ENCODE data around the gene SIAH3.
A peak's percentile ranks its signal among the peaks of the same experiment; 100 is the strongest.

SIAH3 gene

GRCh38 chr13:45861322-45861721 lies 9.8 kb upstream of the SIAH3 start:
- DNase-seq (ENCODE audit: low read depth): peak; percentile 50

DNA sequence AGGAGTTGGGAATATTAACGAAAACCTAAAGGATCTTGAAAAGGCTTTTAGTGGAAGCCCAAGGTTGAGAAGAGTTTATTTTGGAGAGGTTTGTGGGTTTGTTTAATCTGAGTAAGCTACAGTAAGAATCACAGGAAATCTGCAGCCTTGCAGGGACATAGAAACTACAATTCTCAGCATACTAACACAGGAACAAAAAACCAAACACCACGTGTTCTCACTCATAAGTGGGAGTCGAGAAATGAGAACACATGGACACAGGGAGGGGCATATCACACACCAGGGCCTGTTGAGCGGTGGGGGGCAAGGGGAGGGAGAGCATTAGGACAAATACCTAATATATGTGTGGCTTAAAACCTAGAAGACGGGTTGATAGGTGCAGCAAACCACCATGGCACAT lies 8.7 kb upstream of the SIAH3 start:
- DNase-seq (ENCODE audit: low read depth): no peak

DNA sequence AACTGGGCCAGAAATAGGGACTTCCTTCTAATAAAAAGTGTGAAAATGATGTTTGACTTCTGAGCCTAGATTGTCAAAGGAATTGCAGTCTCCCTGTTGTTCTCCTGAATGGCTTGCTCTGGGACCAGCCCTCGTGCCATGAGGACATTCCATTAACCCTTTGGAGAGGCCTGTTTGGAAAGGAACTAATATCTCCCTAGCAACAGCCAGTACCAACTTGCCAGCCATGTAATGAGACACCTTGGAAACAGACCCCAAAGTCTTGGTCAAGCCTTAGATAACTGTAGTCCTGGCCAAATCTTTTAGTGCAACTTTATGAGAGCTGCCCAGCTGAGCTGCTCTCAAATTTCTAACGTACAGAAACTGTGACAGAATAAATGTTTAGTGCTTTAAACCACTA lies 8.2 kb upstream of the SIAH3 start:
- no peak for DNase-seq (ENCODE audit: low read depth)

- no peak for DNase-seq (ENCODE audit: low read depth)
Measured at GRCh38 chr13:45852494-45852893, 941 bp upstream of the SIAH3 start.

DNA sequence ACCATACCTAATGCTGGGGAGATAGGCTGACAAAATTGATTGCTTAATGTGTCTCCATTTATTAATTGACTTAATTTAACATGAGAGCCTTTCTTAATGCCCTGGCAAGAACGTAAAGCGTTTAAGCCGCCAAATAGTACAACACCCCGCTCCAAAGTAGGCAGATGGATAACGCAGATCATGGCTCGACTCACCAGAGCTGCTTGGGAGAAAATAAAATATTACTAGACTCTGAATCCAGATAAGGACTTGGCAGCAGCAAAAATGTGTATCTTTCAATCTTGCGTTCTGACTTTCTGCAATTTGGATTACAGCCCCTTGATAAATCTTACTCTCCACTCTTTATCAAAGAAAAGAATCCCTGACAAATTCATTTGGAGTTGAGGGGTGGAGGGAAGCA lies 403 bp upstream of the SIAH3 start:
- DNase-seq (ENCODE audit: low read depth): no peak

DNA sequence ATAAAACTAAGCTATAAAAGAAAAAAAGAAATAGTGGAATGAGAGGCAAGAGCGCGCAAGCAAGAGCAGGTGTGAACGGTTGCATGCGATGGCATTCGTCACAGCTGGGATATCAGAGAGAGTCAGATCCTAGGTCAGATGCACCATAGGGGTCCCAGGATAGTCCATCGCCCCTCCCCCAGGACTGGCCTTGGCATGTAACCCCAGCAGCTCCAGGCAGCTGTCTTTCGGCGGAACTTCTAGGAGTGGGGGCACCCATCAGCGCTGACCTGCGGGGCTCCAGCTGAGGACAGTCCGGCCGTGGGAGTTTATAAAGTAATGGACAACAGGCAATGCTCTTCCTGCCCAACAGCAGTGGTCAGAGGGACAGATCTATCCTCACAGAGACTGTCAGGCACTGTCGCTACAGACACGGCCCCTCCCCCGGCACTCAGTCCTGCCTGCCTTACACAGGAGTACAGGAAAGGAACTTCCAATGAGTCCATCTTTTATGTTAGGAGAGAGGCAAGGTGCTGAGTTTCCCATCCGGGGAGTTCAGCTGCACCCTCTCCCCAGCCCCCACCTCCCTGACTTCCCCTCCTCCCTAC lies 1.4 kb downstream of the SIAH3 start:
- DNase-seq (ENCODE audit: low read depth): no peak

DNA sequence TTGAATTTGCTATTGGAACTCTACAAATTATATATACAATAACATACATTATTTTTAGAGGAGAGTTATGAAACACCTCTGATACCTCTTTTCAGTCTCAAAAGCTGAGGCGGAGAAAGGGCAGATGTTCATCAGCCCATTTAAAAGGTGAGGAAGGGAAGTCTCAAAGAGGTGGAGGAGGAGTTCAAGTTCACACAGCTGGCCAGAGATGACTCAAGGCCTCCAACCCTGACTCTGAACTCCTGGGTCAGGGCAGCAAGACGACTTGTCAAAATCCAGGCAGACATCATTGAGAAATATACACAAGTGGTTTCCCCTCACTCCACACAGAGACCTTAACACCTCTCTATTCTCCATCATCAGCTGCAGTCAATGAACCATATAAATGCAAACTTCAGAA lies 2.1 kb downstream of the SIAH3 start:
- no peak for DNase-seq (ENCODE audit: low read depth)

GRCh38 chr13:45847554-45848224 lies 3.9 kb downstream of the SIAH3 start:
- DNase-seq (ENCODE audit: low read depth): peak; percentile 27

- no peak for DNase-seq (ENCODE audit: low read depth)
Measured at GRCh38 chr13:45846681-45847080, 4.9 kb downstream of the SIAH3 start.

DNA sequence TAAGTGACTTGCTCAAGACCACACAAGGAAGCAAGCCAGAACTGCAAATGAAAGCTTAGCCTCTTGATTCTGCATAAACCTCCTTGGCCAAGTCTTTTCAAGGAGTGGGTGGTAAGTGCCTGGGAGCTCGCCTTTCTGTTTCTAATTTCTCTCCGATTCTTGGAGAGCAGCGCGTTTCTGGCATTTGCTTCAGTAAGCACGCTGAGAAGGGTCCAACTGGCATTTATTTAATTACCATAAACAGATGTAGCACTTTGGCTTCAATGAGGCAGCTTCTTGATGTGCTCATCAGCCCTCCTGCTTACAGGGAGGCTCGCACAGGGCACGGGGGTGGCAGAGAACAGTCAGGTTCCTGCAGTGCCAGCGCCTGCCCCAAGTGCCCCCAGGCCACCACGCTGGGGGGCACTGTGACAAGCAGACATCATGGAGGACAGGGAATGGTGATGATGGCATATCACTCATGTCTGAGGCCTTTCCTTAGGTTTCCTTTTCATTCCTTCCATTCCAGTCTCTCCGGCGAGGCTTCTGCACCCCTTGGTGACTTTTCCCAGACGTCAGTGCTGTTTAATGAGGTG lies 13.3 kb downstream of the SIAH3 start:
- DNase-seq (ENCODE audit: low read depth): no peak

- no peak for DNase-seq (ENCODE audit: low read depth)
Measured at GRCh38 chr13:45837111-45837510, 14.4 kb downstream of the SIAH3 start.

DNA sequence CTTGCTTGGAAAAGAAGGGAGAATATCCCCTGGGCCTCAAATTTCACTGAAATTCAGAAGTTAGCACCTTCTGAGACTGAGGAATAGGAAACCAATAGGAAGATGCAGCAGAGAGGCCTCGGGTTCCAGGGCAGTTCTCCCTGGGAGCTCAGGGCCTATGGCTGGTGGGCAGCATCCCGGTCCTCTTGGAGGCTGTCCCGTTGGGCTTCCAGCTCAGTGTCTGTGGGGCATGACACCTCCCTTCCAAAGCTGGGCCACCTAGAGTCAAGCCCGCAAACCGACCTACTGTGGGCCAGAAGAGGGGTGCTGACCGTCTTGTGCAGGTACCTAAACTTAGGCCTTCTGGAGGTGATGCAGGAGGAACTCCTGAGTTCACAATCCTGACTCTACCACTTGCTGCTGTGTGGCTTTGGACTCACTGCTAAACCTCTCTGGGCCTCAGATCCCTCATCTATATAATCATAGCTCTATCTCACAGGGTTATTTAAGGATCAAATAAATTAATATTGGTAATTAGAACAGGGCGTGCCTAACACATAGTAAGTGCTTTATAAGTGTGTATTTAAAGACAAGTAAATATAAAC lies 17.1 kb downstream of the SIAH3 start:
- DNase-seq (ENCODE audit: low read depth): no peak

DNA sequence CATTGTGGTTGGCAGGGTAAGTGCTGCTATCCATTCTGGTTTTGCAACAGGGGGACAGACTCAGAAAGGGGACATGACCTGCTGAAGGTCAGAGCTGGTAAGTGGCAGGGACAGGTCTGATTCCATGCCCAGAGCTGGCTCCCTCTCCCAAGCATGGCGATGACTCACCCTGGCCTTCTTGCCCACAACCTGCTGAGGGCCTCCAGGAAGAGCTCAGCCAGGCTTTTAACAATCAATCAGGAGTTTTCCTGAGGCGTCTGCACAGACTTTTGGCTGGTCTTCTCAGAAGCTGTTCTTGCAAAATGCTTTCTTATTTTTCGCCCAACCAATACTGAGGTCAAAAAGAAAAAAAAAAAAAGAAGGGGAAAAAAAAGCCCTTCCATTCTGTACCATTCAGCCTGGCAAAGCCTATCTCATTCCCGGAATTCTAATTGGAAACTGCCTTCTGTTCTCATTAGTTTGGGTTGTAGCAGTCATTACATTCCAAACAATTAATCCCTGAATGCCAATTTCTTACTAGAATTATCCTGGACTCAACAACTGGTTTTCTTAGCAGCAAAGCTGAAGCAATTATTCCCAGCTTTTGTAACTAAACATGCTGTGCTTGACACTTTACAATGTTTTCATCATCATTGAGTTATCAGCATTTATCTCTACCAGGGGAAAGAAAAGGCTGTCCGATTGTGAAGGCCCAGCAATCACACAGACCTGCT lies 17.7 kb downstream of the SIAH3 start:
- DNase-seq (ENCODE audit: low read depth): peak; percentile 64

DNA sequence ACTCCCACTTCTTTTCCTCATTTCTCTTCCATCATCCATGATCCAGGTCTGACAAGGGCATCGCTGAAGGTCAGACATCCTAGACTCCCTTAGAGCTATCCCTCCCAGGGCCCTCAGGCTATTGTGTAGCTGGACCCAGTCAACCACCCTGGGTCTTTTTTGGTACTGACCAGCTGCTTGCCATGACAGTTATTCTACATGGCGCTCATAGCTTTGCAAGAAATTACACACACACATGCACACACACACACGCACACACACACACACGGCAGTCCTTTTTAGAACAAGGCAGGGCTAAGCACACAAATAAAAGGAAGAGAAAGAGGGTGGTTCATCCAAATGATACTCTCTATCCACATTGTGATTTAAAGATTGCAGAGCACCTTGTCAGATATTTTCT lies 18.3 kb downstream of the SIAH3 start:
- no peak for DNase-seq (ENCODE audit: low read depth)

GRCh38 chr13:45831851-45832250 lies 19.7 kb downstream of the SIAH3 start:
- no peak for DNase-seq (ENCODE audit: low read depth)

GRCh38 chr13:45830121-45830520 lies 21.4 kb downstream of the SIAH3 start:
- no peak for DNase-seq (ENCODE audit: low read depth)

DNA sequence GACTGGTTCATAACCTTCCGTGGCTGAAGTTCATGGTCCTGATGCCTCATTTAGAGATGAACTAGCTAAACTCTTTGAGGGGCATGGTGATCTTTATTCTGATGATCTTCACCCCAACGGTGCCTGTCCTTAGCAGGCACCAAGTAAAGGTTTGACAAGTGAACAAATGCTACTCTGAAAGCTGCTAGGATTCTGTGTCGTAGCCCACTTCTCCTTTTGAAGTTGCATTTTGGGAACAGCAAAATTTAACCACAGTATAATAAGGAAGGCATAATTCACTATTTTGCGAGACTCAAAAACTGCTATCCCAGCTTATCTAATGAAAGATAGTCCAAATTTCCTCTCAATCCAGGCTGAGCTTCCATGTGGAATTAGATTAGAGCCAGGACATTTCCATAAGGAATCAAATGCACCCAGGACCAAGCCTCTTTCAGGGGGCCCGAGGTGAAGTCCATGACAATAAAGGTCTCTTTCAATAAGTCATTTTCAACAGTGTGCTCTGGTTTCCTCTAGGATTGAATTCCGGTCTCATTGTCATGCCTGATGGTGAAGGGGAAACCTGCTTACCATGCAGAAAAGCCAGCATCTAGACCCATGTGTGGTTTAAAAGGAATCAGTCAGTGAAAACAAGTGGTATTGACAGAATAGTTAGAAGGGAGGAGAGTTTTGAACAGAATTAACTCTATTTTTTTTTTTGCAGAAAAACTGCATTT lies 23.1 kb downstream of the SIAH3 start:
- DNase-seq (ENCODE audit: low read depth): no peak

- DNase-seq (ENCODE audit: low read depth): no peak
Measured at GRCh38 chr13:45827318-45827717, 24.2 kb downstream of the SIAH3 start.

- no peak for DNase-seq (ENCODE audit: low read depth)
Measured at GRCh38 chr13:45826731-45827130, 24.8 kb downstream of the SIAH3 start.

DNA sequence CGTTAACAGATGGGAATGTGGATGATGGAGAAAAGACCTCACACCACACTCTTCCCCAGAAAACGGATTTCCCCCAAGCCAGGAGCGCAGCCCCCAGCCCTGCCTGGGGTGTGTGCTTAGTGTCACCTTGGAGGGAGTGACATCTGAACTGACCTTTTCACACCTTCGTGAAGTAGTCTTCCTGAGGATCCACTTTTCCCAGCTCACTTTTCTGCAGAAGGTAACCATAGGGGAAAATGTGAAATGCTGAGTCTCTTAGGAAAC lies 26.2 kb downstream of the SIAH3 start:
- no peak for DNase-seq (ENCODE audit: low read depth)

DNA sequence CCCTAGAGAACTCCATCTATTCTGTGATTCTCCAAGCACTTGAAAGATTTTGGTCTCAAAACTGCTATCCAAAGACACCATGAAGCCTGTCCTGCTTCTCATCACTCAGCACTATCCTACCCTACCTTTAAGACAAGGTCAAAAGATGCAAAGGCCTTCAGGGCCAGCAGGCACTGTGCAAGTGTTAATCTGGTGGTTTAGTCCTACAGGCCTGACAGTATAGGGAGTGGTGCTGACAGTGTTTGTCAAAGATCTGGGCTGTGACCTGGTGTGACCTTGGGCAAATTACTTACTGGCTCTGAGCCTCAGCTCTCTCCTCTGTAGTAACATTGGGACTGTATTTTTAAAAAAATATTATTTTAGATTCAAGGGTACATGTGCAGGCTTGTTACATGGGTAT lies 28.0 kb downstream of the SIAH3 start:
- no peak for DNase-seq (ENCODE audit: low read depth)

GRCh38 chr13:45821811-45822210 lies 29.7 kb downstream of the SIAH3 start:
- no peak for DNase-seq (ENCODE audit: low read depth)

All from ELR (cell line).